Measurements from ENCODE around the gene WDR26. TPM values are rescaled to one million over a fixed set of nuclear protein-coding genes. Genes with fewer than 3 reads are reported as not detected.

Gene WDR26
- total and polyA plus RNA-seq, 4 donors, result 30.0 to 180 (median 59.3) TPM

- no peak for DNase-seq
- Histone ChIP-seq H3K9me3 (ENCODE audit: control insufficient read depth in 4 of 4, insufficient read depth in 3 of 4, low read length in 3 of 4) (no peaks in the 10 kb centered on the region), H3K27ac (ENCODE audit: low read depth in 1 of 2, low read length in 1 of 2) (no peak overlapping the region), H3K36me3 (ENCODE audit: control insufficient read depth in 4 of 4, insufficient read depth in 4 of 4, low read length in 4 of 4) (peaks cover 9 to 44% (median 27%) of the 10 kb centered on the region in 4 donors), H3K4me1 (ENCODE audit: control insufficient read depth in 5 of 5, insufficient read depth in 5 of 5, low read length in 5 of 5) (no peaks in the 10 kb centered on the region), H3K9ac (ENCODE audit: insufficient read depth in 1 of 2, low read length in 2 of 2) (no peak overlapping the region), H3K4me3 (no peak overlapping the region), H3K27me3 (ENCODE audit: control insufficient read depth in 3 of 3, insufficient read depth in 3 of 3, low read length in 2 of 3) (no peaks in the 10 kb centered on the region)
- no peak for ATAC-seq (ENCODE audit: insufficient read depth, low FRiP score)
- WGBS, 2 donors, result 84 to 90% methylated on average over 1 of the region's 1 CpG
- no peak for TF ChIP-seq CTCF (IDR thresholded peaks at IDR 0.05; ENCODE audit: control extremely low read depth, extremely low read depth)
These were observed 22.8 kb downstream of the WDR26 start for GRCh38 chr1:224411766-224412165.

GRCh38 chr1:224408294-224408590 is 26.4 kb downstream of the WDR26 start:
- DNase-seq, result no peak
- Histone ChIP-seq H3K9ac (ENCODE audit: insufficient read depth in 1 of 2, low read length in 2 of 2) (no peak overlapping the region), H3K27ac (ENCODE audit: low read depth in 1 of 2, low read length in 1 of 2) (no peak overlapping the region), H3K27me3 (ENCODE audit: control insufficient read depth in 3 of 3, insufficient read depth in 3 of 3, low read length in 2 of 3) (no peaks in the 10 kb centered on the region), H3K9me3 (ENCODE audit: control insufficient read depth in 4 of 4, insufficient read depth in 3 of 4, low read length in 3 of 4) (no peaks in the 10 kb centered on the region), H3K4me3 (no peak overlapping the region), H3K4me1 (ENCODE audit: control insufficient read depth in 5 of 5, insufficient read depth in 5 of 5, low read length in 5 of 5) (no peaks in the 10 kb centered on the region), H3K36me3 (ENCODE audit: control insufficient read depth in 4 of 4, insufficient read depth in 4 of 4, low read length in 4 of 4) (peaks cover 17 to 49% (median 24%) of the 10 kb centered on the region in 4 donors)
- no peak for TF ChIP-seq CTCF (IDR thresholded peaks at IDR 0.05; ENCODE audit: control extremely low read depth, extremely low read depth)
- no peak for ATAC-seq (ENCODE audit: insufficient read depth, low FRiP score)
- 97 to 98% methylated on average over 1 of the region's 1 CpG for WGBS, 2 donors

GRCh38 chr1:224407571-224408293 is 26.9 kb downstream of the WDR26 start:
- Histone ChIP-seq H3K9ac (ENCODE audit: insufficient read depth in 1 of 2, low read length in 2 of 2) (no peak overlapping the region), H3K36me3 (ENCODE audit: control insufficient read depth in 4 of 4, insufficient read depth in 4 of 4, low read length in 4 of 4) (peaks cover 17 to 46% (median 24%) of the 10 kb centered on the region in 4 donors), H3K4me3 (no peak overlapping the region), H3K27me3 (ENCODE audit: control insufficient read depth in 3 of 3, insufficient read depth in 3 of 3, low read length in 2 of 3) (no peaks in the 10 kb centered on the region), H3K27ac (ENCODE audit: low read depth in 1 of 2, low read length in 1 of 2) (no peak overlapping the region), H3K9me3 (ENCODE audit: control insufficient read depth in 4 of 4, insufficient read depth in 3 of 4, low read length in 3 of 4) (no peaks in the 10 kb centered on the region), H3K4me1 (ENCODE audit: control insufficient read depth in 5 of 5, insufficient read depth in 5 of 5, low read length in 5 of 5) (no peaks in the 10 kb centered on the region)
- DNase-seq (no peak), ATAC-seq (ENCODE audit: insufficient read depth, low FRiP score) (no peak)
- WGBS, 2 donors, result 83 to 95% methylated on average over 7 of the region's 7 CpGs
- no peak for TF ChIP-seq CTCF (IDR thresholded peaks at IDR 0.05; ENCODE audit: control extremely low read depth, extremely low read depth)

GRCh38 chr1:224406216-224406615 is 28.4 kb downstream of the WDR26 start:
- no peak for DNase-seq
- Histone ChIP-seq H3K27me3 (ENCODE audit: control insufficient read depth in 3 of 3, insufficient read depth in 3 of 3, low read length in 2 of 3) (no peaks in the 10 kb centered on the region), H3K9me3 (ENCODE audit: control insufficient read depth in 4 of 4, insufficient read depth in 3 of 4, low read length in 3 of 4) (no peaks in the 10 kb centered on the region), H3K36me3 (ENCODE audit: control insufficient read depth in 4 of 4, insufficient read depth in 4 of 4, low read length in 4 of 4) (peaks cover 18 to 49% (median 21%) of the 10 kb centered on the region in 4 donors), H3K4me1 (ENCODE audit: control insufficient read depth in 5 of 5, insufficient read depth in 5 of 5, low read length in 5 of 5) (no peaks in the 10 kb centered on the region), H3K9ac (ENCODE audit: insufficient read depth in 1 of 2, low read length in 2 of 2) (no peak overlapping the region), H3K4me3 (no peak overlapping the region), H3K27ac (ENCODE audit: low read depth in 1 of 2, low read length in 1 of 2) (no peak overlapping the region)
- no peak for TF ChIP-seq CTCF (IDR thresholded peaks at IDR 0.05; ENCODE audit: control extremely low read depth, extremely low read depth)
- no peak for ATAC-seq (ENCODE audit: insufficient read depth, low FRiP score)
